ENCODE measurements around the gene CAPN6.

The CAPN6 gene

GRCh38 chrX:111270339-111270738 lies at the start of gene CAPN6:
CAPN6 (minus strand) TSS chrX:111270483; CDS start chrX:111263936, 6,547 bp downstream.
- DNase-seq, result peak; percentile 4

GRCh38 chrX:111319451-111319850 lies 49.2 kb upstream of the CAPN6 start:
- no peak for DNase-seq

GRCh38 chrX:111318901-111319300 lies 48.6 kb upstream of the CAPN6 start:
- DNase-seq, result no peak

- DNase-seq, result no peak
Measured at GRCh38 chrX:111309083-111309482, 38.8 kb upstream of the CAPN6 start.

- DNase-seq, result no peak
Measured at GRCh38 chrX:111308039-111308438, 37.8 kb upstream of the CAPN6 start.

- no peak for DNase-seq
Measured at GRCh38 chrX:111302284-111302683, 32.0 kb upstream of the CAPN6 start.

GRCh38 chrX:111288841-111289240 lies 18.6 kb upstream of the CAPN6 start:
- DNase-seq, result no peak

GRCh38 chrX:111284631-111285293 lies 14.5 kb upstream of the CAPN6 start:
- no peak for DNase-seq

- no peak for DNase-seq
Measured at GRCh38 chrX:111283446-111283845, 13.2 kb upstream of the CAPN6 start.

GRCh38 chrX:111282991-111283390 lies 12.7 kb upstream of the CAPN6 start:
- DNase-seq, result no peak

- no peak for DNase-seq
Measured at GRCh38 chrX:111282139-111282538, 11.9 kb upstream of the CAPN6 start.

- no peak for DNase-seq
Measured at GRCh38 chrX:111268506-111268905, 1.8 kb downstream of the CAPN6 start.

- DNase-seq, result no peak
Measured at GRCh38 chrX:111265486-111265885, 4.8 kb downstream of the CAPN6 start.

- no peak for DNase-seq
Measured at GRCh38 chrX:111264385-111264784, 5.9 kb downstream of the CAPN6 start.

- DNase-seq, result no peak
Measured at GRCh38 chrX:111262086-111262485, 8.2 kb downstream of the CAPN6 start.

- DNase-seq, result no peak
Measured at GRCh38 chrX:111260451-111260850, 9.8 kb downstream of the CAPN6 start.

GRCh38 chrX:111259559-111259958 lies 10.7 kb downstream of the CAPN6 start:
- DNase-seq, result no peak

GRCh38 chrX:111257733-111258132 lies 12.6 kb downstream of the CAPN6 start:
- DNase-seq, result no peak

GRCh38 chrX:111254896-111255693 lies 15.2 kb downstream of the CAPN6 start:
- DNase-seq, result peak; percentile 16

GRCh38 chrX:111244235-111244750 lies 26.0 kb downstream of the CAPN6 start:
- DNase-seq, result peak; percentile 0

GRCh38 chrX:111216293-111216801 lies 53.9 kb downstream of the CAPN6 start:
- no peak for DNase-seq

GRCh38 chrX:111207851-111208250 lies 62.4 kb downstream of the CAPN6 start:
- DNase-seq, result no peak

- DNase-seq, result no peak
Measured at GRCh38 chrX:111200327-111200726, 70.0 kb downstream of the CAPN6 start.

- DNase-seq, result no peak
Measured at GRCh38 chrX:111199505-111199904, 70.8 kb downstream of the CAPN6 start.
